ENCODE data around the gene MACROD2. TPM values are rescaled to one million over a fixed set of nuclear protein-coding genes. Genes with fewer than 3 reads are reported as not detected.

MACROD2 gene
- total and polyA plus RNA-seq, 8 donors: 0.78 to 31.3 (median 10.9) TPM; not detected in 1

DNA sequence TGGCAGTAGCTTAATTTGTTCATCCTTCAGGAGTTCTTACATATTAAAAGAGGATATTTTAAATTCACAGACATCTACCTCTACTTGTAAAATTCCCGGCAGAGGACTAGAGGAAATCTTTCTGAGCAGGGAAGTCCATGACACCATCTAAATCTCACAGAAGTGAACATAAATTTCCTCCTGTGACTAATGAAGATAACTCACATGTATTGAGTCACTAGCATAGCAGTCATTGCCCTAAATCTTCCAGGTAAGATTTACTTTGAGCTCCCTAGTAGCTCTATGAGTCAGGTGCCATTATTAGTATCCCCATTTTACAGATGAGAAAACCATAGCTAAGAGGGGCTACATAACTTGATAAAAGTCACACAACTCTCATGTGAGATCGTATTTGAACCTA, 1400.7 kb downstream of the MACROD2 start:
- 93 to 98% (median 94%) methylated on average over 2 of the region's 2 CpGs for WGBS, 5 donors
- Histone ChIP-seq H3K9me3 (no peaks in the 10 kb centered on the region), H3K4me3 (no peak overlapping the region), H3K27ac (no peak overlapping the region), H3K27me3 (no peaks in the 10 kb centered on the region), H3K4me1 (no peaks in the 10 kb centered on the region), H3K36me3 (no peaks in the 10 kb centered on the region)
- TF ChIP-seq EP300 (IDR thresholded peaks at IDR 0.05) (no peak), POLR2AphosphoS5 (IDR thresholded peaks at IDR 0.05) (no peak), POLR2A (IDR thresholded peaks at IDR 0.05) (no peak)
- TF ChIP-seq, protein P1, sequence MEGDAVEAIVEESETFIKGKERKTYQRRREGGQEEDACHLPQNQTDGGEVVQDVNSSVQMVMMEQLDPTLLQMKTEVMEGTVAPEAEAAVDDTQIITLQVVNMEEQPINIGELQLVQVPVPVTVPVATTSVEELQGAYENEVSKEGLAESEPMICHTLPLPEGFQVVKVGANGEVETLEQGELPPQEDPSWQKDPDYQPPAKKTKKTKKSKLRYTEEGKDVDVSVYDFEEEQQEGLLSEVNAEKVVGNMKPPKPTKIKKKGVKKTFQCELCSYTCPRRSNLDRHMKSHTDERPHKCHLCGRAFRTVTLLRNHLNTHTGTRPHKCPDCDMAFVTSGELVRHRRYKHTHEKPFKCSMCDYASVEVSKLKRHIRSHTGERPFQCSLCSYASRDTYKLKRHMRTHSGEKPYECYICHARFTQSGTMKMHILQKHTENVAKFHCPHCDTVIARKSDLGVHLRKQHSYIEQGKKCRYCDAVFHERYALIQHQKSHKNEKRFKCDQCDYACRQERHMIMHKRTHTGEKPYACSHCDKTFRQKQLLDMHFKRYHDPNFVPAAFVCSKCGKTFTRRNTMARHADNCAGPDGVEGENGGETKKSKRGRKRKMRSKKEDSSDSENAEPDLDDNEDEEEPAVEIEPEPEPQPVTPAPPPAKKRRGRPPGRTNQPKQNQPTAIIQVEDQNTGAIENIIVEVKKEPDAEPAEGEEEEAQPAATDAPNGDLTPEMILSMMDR (IDR thresholded peaks at IDR 0.05): no peak
- intact Hi-C loops (cut with DNase I; ENCODE audit: low total_unique reads): no loop called here
- no peak for DNase-seq

DNA sequence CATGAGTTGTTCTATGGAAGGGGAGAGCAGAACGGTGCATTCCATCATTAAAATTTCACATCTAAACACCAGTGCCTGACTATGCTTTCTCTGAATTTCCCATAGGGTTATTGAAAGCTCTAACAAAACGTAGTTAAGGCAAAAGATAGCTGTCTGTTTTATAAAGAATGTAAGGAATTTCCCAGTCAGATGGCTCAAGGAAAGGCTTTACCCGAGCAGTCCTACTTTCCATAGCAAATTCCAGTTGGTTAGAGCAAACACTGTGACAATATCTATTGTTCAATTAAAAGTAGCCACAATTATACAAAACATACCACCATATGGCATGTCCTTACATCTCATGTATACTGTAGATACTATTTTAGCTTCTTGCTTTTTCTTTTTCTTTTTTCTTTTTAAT, 1401.6 kb downstream of the MACROD2 start:
- Histone ChIP-seq H3K36me3 (no peaks in the 10 kb centered on the region), H3K9me3 (no peaks in the 10 kb centered on the region), H3K27me3 (no peaks in the 10 kb centered on the region), H3K4me3 (no peak overlapping the region), H3K4me1 (no peaks in the 10 kb centered on the region), H3K27ac (no peak overlapping the region)
- intact Hi-C loops (cut with DNase I; ENCODE audit: low total_unique reads): no loop called here
- WGBS, 5 donors: 74 to 80% (median 78%) methylated on average over 3 of the region's 3 CpGs
- TF ChIP-seq POLR2A (IDR thresholded peaks at IDR 0.05) (no peak), POLR2AphosphoS5 (IDR thresholded peaks at IDR 0.05) (no peak), EP300 (IDR thresholded peaks at IDR 0.05) (no peak)
- TF ChIP-seq, protein P1 (IDR thresholded peaks at IDR 0.05): no peak
- DNase-seq: no peak

DNA sequence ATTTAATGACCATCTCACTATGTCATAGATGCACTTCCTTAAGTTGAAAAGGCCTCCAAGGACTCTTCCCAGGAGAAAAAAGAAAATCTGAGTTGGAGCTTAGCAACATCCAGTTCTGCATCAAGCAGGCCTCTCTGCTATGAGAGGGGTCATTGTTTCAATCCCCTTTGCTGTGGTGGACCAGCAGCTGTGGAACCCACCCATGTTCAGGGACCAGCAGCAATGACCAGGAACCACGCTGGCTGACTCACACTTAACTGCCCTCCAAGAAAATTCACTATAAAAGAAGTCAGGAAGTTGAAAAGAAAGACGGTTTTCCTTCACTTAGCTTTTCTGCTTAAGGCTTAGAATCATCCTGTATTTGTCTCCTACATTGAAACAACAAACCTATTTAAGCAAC, 1404.5 kb downstream of the MACROD2 start:
- H3K9me3 ChIP-seq: peaks cover 0 to 10% (median 6%) of the 10 kb centered on the region in 4 donors
- no peak overlapping the region for H3K27ac ChIP-seq
- 75 to 85% (median 80%) methylated on average over 2 of the region's 2 CpGs for WGBS, 5 donors
- H3K36me3 ChIP-seq: no peaks in the 10 kb centered on the region
- TF ChIP-seq EP300 (IDR thresholded peaks at IDR 0.05) (no peak), POLR2A (IDR thresholded peaks at IDR 0.05) (no peak), POLR2AphosphoS5 (IDR thresholded peaks at IDR 0.05) (no peak)
- TF ChIP-seq, protein P1 (IDR thresholded peaks at IDR 0.05): no peak
- intact Hi-C loops (cut with DNase I; ENCODE audit: low total_unique reads): no loop called here
- no peaks in the 10 kb centered on the region for H3K4me1 ChIP-seq
- no peaks in the 10 kb centered on the region for H3K27me3 ChIP-seq
- no peak overlapping the region for H3K4me3 ChIP-seq
- no peak for DNase-seq

DNA sequence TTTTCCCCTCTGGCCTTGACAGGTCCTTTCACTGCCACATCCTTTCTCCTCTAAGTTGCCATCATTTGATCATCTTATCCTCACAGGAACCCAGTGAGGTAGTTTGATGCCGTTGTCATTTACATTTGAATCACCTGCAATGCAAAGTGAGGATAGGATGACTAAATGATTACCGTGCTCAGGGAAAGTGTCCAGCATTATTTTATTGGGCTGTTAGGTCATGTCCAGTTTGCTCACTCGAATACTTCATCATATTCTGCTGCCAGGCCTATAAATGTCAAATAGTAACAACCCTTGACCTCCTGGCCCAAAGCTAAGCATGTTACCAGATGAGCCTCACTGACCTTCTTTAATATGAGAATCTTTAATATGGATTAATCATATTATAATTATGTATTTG, 1410.8 kb downstream of the MACROD2 start:
- intact Hi-C loops (cut with DNase I; ENCODE audit: low total_unique reads): no loop called here
- H3K27ac ChIP-seq: no peak overlapping the region
- H3K27me3 ChIP-seq: no peaks in the 10 kb centered on the region
- H3K4me3 ChIP-seq: no peak overlapping the region
- H3K9me3 ChIP-seq: peaks cover 0 to 10% (median 6%) of the 10 kb centered on the region in 4 donors
- H3K36me3 ChIP-seq: no peaks in the 10 kb centered on the region
- WGBS, 5 donors: 83 to 93% (median 87%) methylated on average over 3 of the region's 3 CpGs
- TF ChIP-seq, protein P1 (IDR thresholded peaks at IDR 0.05): no peak
- TF ChIP-seq POLR2AphosphoS5 (IDR thresholded peaks at IDR 0.05) (no peak), EP300 (IDR thresholded peaks at IDR 0.05) (no peak), POLR2A (IDR thresholded peaks at IDR 0.05) (no peak)
- DNase-seq: no peak
- H3K4me1 ChIP-seq: no peaks in the 10 kb centered on the region
